Mucosa of stomach (tissue), 1 donor: ENCODE data around the gene TMEM175.
"Not testable (repeated sequence)": the region's sequence is repeated elsewhere in the genome, so short reads cannot be mapped to it uniquely, and the experiment has no call there.

Source experiments
- H3K27me3 ChIP-seq: one replicate; pipeline ENCODE4 v1.7.0; 2013; ENCODE audit warnings: mild to moderate bottlenecking, low read length; ENCODE audit not compliant: control insufficient read depth, insufficient read depth
- H3K36me3 ChIP-seq: one replicate; pipeline ENCODE4 v1.7.0; 2013; ENCODE audit warnings: low read length; ENCODE audit not compliant: control insufficient read depth, insufficient read depth
- H3K4me1 ChIP-seq: one replicate; pipeline ENCODE4 v1.7.0; 2013; ENCODE audit warnings: mild to moderate bottlenecking, low read length; ENCODE audit not compliant: control insufficient read depth, insufficient read depth
- H3K4me3 ChIP-seq: one replicate; pipeline ENCODE4 v1.7.0; 2013; ENCODE audit warnings: low read length
- H3K9ac ChIP-seq: one replicate; pipeline ENCODE4 v1.7.0; 2013; ENCODE audit warnings: mild to moderate bottlenecking, low read length, moderate library complexity
- H3K9me3 ChIP-seq: one replicate; pipeline ENCODE4 v1.7.0; 2013; ENCODE audit warnings: mild to moderate bottlenecking, low read length, moderate library complexity; ENCODE audit not compliant: control insufficient read depth
- donor health status: Pancreatic carcinoma.

The TMEM175 gene

DNA sequence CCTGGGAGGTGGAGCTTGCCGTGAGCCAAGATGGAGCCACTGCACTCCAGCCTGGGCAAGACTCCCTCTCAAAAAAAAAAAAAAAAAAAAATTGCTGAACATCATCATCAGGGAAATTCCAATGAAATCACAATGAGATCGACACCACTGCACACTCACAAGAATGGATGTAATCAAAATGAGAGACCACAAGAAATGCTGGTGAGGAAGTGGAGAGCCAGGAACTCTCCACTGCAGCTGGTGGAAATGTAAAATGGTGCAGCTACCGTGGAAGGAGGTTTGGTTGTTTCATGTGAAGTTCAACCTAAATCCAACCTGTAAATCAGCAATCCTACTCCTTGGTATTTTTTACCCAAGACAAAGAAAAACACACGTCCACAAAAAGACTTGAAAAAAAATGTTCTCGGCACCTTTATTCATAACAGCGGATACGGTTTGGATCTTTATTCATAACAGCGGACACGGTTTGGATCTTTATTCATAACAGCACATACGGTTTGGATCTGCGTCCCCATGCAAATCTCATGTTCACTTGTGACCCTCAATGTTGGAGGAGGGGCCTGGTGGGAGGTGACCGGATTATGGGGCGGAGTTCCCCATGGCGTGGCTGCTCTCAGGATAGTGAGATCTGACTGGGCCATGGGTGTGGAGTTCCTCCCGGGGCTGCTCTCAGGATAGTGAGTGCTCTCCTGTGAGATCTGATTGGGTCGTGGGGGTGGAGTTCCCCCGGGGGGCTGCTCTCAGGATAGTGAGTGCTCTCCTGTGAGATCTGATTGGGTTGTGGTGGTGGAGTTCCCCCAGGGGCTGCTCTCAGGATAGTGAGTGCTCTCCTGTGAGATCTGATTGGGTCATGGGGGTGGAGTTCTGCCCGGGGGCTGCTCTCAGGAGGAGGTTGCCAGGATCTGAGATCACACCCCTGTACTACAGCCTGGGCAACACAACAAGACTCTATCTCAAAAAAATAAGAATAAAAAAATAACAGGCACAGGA is 7.9 kb upstream of the TMEM175 start:
- H3K9ac ChIP-seq = no peak overlapping the region
- no peaks in the 10 kb centered on the region for H3K36me3 ChIP-seq
- H3K4me1 ChIP-seq = peaks cover 20% of the 10 kb centered on the region
- no peaks in the 10 kb centered on the region for H3K9me3 ChIP-seq
- no peak overlapping the region for H3K4me3 ChIP-seq
- H3K27me3 ChIP-seq = no peaks in the 10 kb centered on the region

DNA sequence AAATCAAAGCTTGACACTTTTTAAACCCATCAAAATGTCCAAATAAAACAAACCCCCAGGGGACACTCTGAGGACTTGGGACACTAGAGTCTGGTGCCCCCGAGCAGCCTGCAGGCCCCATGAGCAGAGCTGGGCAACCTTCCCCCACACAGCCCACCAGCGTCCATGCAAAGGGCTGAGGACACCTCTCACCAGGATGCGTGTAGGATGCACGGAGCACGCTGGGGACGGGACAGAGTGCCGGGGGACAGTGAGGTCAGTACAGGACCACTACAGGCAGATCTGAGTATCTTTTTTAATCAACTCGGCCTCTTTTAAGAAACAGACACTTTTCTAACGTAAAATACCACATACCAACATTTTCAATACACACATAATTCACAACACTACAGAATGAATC is 7.1 kb upstream of the TMEM175 start:
- H3K9ac ChIP-seq = no peak overlapping the region
- no peak overlapping the region for H3K4me3 ChIP-seq
- no peaks in the 10 kb centered on the region for H3K27me3 ChIP-seq
- no peaks in the 10 kb centered on the region for H3K9me3 ChIP-seq
- no peaks in the 10 kb centered on the region for H3K36me3 ChIP-seq
- peaks cover 27% of the 10 kb centered on the region for H3K4me1 ChIP-seq

DNA sequence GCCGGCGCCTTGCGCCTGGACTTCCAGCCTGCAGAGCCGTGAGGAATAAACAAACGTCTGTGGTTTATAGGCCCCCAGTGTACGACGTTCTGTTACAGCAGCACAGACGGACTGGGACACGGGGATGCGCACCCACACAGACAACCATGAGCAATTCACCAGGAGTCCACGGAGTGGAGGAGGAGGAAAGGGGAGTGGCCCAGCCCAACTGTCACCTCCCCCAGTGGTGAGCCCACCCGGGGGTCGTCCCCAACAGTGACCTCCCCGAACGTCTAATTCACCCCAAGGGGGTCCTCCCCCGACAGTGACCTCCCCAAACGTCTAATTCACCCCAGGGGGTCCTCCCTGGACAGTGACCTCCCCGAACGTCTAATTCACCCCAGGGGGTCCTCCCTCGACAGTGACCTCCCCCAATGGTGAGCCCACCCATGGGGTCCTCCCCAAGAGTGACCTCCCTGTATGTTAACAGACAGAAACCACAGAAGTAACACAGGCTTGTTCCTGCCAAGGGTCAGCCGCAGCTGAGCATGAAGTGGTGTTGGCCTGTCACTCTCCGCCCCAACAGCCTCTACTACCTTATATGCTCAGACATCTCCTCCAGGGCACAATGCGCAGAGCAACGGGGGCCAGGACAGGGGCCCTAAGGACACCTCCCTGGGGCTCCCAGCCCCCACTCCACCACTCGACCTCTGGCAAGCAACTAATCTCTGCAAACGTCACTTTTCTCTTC is 6.3 kb upstream of the TMEM175 start:
- no peak overlapping the region for H3K9ac ChIP-seq
- no peaks in the 10 kb centered on the region for H3K36me3 ChIP-seq
- no peak overlapping the region for H3K4me3 ChIP-seq
- H3K4me1 ChIP-seq = peaks cover 34% of the 10 kb centered on the region
- no peaks in the 10 kb centered on the region for H3K9me3 ChIP-seq
- no peaks in the 10 kb centered on the region for H3K27me3 ChIP-seq

DNA sequence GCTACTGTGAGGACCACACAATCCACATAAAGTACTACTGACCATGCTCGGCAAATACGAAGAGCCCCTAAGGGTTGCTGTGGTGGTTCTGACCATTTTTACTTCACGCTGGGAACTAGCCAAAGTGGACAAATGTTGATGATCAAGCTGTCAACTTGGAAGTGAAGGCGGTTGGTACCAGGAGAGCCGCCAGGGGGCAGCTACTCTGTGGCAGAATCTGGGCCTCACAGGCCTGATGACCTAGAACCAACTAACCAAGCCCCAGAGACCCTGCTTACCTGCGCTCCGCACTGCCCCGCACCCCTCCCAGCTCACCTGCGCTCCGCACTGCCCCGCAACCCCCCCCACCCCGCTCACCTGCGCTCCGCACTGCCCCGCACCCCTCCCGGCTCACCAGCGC is 5.7 kb upstream of the TMEM175 start:
- no peaks in the 10 kb centered on the region for H3K27me3 ChIP-seq
- H3K4me3 ChIP-seq = no peak overlapping the region
- no peak overlapping the region for H3K9ac ChIP-seq
- peaks cover 38% of the 10 kb centered on the region for H3K4me1 ChIP-seq
- no peaks in the 10 kb centered on the region for H3K36me3 ChIP-seq
- no peaks in the 10 kb centered on the region for H3K9me3 ChIP-seq

DNA sequence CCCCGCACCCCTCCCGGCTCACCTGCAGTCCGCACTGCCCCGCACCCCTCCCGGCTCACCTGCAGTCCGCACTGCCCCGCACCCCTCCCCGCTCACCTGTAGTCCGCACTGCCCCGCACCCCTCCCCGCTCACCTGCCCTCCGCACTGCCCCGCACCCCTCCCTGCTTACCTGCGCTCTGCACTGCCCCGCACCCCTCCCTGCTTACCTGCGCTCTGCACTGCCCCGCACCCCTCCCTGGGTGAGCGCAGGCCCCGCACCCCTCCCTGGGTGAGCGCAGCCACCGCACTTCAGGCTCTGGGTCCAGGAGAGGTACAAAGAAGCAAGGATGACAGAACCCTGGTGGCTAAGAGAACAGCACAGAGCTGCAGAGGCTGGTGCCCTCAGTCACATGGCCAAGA is 4.7 kb upstream of the TMEM175 start:
- H3K27me3 ChIP-seq, H3K36me3 ChIP-seq, H3K9ac ChIP-seq, H3K4me3 ChIP-seq, H3K9me3 ChIP-seq: not testable (repeated sequence)
- H3K4me1 ChIP-seq = peaks cover 38% of the 10 kb centered on the region

DNA sequence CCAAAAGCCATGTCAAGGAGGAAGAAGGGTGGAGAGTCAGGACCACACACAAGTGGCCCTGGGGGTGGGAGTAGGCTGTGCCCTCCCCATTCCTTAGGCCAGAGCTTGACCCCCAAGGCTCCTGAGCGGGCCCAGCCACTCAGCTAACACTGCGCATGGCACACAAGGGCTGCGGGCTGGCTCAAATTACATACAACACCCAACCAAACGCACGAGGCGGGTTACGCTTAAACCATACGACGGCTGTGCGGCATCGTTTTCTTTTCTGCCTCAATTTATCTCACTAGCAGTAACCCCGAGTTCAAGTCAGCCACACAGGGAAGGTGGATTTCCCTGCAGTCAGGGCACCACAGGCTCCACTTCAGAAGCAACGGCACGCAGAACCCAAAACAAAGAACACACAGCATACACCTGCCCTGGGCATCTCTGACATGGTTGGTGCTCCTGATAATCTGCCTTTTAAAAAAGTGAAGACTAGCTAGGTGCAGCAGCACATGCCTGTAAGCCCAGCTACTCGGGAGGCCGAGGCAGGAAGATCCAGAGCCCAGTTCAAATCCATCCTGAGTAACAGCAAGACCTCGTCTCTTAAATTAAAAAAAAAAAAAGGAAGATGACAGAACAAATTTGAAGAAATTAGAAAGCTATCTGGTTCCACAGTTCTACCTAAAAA is 3.0 kb upstream of the TMEM175 start:
- no peaks in the 10 kb centered on the region for H3K9me3 ChIP-seq
- H3K4me1 ChIP-seq = peaks cover 38% of the 10 kb centered on the region
- H3K36me3 ChIP-seq = no peaks in the 10 kb centered on the region
- H3K9ac ChIP-seq = no peak overlapping the region
- no peak overlapping the region for H3K4me3 ChIP-seq
- no peaks in the 10 kb centered on the region for H3K27me3 ChIP-seq

DNA sequence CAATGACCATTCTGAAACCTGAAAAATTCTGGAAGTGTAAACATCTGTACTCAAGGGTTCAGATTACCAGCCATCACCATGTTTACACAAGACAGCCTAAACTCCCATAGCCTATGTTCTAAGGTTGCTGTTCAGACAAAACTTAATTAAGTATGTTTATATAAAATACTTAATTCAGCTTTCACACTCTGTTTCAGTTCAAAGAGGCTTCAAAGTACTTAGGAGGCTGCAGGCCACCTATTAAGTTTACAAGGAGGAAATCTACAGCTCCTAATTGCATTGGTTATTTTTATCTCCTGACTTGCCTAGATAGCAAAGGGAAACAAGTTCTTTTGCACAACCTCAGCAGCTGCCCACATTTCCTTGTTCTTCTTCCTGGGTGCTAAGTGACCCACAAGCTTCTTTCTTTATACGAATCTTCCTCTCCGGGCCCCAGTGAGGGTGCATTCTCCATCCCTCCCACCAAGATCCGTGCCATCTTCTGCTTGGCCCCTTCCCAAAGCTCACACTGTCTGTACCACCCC is 2.2 kb upstream of the TMEM175 start:
- Histone ChIP-seq H3K36me3 (no peaks in the 10 kb centered on the region), H3K4me3 (peak overlapping the region; percentile 85), H3K27me3 (no peaks in the 10 kb centered on the region), H3K4me1 (peaks cover 33% of the 10 kb centered on the region), H3K9ac (peak overlapping the region; percentile 95), H3K9me3 (no peaks in the 10 kb centered on the region)

DNA sequence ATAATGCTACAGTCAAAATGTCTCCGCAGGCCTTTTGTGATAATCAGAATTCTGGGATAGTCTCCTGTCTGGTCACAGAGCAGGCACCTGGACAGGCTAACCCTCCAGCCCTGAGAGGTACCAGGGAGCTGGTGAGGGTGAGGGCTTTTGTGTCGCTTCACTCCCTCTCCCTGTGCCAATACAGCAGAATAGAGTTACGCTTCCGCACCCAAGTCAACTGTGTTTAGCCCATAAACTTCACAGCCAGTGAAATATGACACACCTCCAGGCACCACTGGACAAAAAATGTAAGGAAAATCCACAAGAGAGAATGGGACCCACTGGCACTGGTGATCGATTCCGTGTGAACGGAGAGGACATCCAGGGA is 1.4 kb upstream of the TMEM175 start:
- no peaks in the 10 kb centered on the region for H3K27me3 ChIP-seq
- H3K36me3 ChIP-seq = no peaks in the 10 kb centered on the region
- H3K9me3 ChIP-seq = no peaks in the 10 kb centered on the region
- peaks cover 33% of the 10 kb centered on the region for H3K4me1 ChIP-seq
- peak overlapping the region; percentile 85 for H3K4me3 ChIP-seq
- H3K9ac ChIP-seq = peak overlapping the region; percentile 95

DNA sequence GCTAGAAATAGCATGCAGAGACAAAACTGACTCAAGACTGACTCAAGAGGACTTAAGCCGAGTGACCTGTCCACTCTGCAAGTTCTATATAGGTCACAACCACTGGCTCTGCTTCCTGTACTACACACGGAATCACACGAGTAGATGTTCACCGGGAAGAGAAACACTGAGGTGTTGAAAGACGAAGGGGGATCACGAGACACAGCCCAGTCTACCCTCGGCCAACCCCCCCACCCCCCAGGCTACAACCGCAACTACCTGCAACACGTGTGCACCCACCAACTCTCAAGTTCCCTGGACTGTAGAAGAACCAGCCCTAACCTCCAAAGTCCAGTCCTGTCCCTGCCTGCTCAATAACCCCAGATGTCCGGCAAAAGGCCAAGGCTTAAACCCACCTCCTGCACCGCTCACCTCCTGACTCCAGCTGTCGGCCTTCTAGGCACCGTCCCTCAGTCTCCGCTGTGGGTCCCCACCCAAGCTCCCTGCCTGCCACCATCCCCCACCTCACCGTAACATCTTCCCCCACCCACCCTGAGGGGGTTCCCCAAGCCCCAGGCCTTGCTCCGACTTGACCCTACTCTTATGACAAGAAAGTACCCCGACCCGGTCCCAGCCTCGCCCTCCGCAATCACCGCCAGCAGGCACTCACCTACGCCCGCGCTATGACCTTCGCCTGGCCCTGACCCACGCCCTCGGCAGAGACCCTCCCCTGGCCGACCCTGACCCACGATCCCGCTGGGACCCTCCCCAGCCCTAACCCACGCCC is 883 bp upstream of the TMEM175 start:
- peak overlapping the region; percentile 85 for H3K4me3 ChIP-seq
- H3K4me1 ChIP-seq = peaks cover 27% of the 10 kb centered on the region
- H3K9ac ChIP-seq = peak overlapping the region; percentile 95
- H3K9me3 ChIP-seq = no peaks in the 10 kb centered on the region
- no peaks in the 10 kb centered on the region for H3K36me3 ChIP-seq
- no peaks in the 10 kb centered on the region for H3K27me3 ChIP-seq

DNA sequence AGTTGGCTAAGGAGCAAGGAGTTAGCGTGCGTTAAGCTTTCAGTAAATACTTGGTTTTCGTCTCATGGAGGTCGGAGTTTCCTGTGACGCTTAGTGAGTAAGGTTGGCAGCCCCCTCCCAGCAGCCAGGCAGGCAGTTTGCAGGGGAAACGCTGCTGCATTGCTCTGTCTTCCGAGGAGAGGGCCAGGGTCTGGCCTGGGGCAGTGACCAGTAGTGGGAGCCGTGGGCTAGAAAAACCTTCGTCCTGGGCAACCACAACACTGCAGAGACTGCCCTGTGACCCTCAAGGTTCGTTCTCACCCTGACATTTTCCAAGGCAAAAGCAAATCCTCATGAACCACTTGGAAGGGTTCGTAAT is 432 bp downstream of the TMEM175 start:
- peak overlapping the region; percentile 95 for H3K9ac ChIP-seq
- H3K36me3 ChIP-seq = no peaks in the 10 kb centered on the region
- no peaks in the 10 kb centered on the region for H3K9me3 ChIP-seq
- peaks cover 25% of the 10 kb centered on the region for H3K4me1 ChIP-seq
- peak overlapping the region; percentile 85 for H3K4me3 ChIP-seq
- no peaks in the 10 kb centered on the region for H3K27me3 ChIP-seq

DNA sequence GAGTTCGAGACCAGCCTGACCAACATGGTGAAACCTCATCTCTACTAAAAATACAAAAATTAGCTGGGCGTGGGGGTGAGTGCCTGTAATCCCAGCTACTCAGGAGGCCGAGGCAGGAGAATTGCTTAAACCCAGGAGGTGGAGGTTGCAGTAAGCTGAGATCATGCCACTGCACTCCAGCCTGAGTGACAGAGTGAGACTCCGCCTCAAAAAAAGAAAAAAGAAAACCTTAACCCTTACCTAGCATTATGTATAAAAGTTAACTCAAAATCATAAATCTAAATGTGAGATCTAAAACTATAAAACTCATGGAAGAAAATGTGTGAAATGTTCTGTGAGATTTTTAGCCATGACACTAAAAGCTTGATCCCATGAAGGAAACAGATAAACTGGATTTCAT is 7.2 kb downstream of the TMEM175 start:
- not testable (repeated sequence) for H3K4me3 ChIP-seq, H3K4me1 ChIP-seq, H3K27me3 ChIP-seq, H3K9me3 ChIP-seq, H3K9ac ChIP-seq, H3K36me3 ChIP-seq
